ENCODE measurements around the gene SLAMF7.

DNA sequence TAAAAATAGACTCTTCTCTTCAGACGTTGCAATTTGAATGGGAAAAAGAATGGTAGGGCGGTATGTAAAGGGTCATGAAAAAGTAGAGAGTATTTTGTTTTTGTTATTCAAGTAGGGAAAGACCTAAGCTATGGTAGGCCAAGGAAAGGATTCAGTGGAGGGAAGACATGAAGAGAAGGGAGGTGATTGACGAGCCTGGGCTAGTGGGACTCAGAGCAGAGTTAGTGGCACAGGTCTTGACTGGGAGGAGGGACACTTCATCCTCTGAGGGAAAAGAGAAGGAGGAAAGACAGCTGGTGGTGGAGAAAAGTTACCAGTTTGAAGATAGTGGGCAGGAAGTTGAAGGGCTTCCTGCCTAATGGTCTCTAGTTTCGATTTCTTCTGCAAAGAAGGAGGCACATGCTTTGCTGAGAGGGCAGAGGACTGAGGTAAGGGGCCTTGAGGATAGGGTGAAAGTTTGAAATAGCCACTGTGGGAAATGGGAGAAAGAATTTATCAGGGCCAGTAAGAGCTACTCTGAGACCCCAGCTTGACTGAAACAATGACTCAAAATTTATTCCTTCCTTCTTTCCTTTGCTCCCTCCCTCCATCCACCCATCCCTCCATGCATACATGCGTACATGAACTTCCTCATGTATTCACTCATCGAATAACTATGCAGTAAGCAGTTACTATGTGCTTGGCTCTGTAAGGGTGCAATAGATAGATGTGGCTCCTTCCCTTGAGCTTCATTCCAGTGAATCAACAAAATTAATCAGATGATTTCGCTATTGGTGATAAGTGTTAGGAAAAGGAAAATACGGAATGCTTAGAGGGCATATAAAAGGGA lies 31.6 kb upstream of the SLAMF7 start:
- no peak for TF ChIP-seq POLR2AphosphoS5 (IDR thresholded peaks at IDR 0.05; ENCODE audit: borderline replicate concordance, low read depth, low read length)
- TF ChIP-seq EZH2 (IDR thresholded peaks at IDR 0.05), result no peak
- no peak for TF ChIP-seq FOXP2 (optimal IDR thresholded peaks at IDR 0.05; ENCODE audit: control extremely low read depth, extremely low read length, insufficient read depth)
